GM12878 (cell line): ENCODE results near the gene RP2. TPM values are rescaled to one million over a fixed set of nuclear protein-coding genes. Genes with fewer than 3 reads are reported as not detected.

ENCODE experiments used
- ATAC-seq: fragments of 200-7000 bp; cut with Tn5 transposase; 3 replicates; pipeline ENCODE4 v1.9.1; 2020; ENCODE audit warnings: mild to moderate bottlenecking, moderate library complexity
- BruUV-seq: library from RNA; stranded (reverse); fragments of 400-500 nt; replicated peaks from 2 replicates; lab custom pipeline; 2021; lab: Mats Ljungman, UMichigan
- CTCF ChIA-PET: fragments of 300-600 bp; sonication (Branson Sonifier 250); formaldehyde crosslinking; extraction: SDS; loops from one replicate; lab custom pipeline; 2021; ENCODE audit warnings: inconsistent platforms; lab: Yijun Ruan, JAX
- POLR2A ChIA-PET: fragments of 350-600 bp; formaldehyde crosslinking; extraction: SDS; loops from one replicate; lab custom pipeline; 2021; ENCODE audit warnings: inconsistent platforms; lab: Charles Lee
- RAD21 ChIA-PET: fragments of 300-600 bp; sonication (Branson Sonifier 250); formaldehyde crosslinking; loops from one replicate; lab custom pipeline; 2023; ENCODE audit warnings: antibody characterized with exemption; ENCODE audit not compliant: unreplicated experiment; lab: Charles Lee
- SMC1A ChIA-PET: fragments of 300-600 bp; sonication (Branson Sonifier 250); formaldehyde crosslinking; loops from one replicate; lab custom pipeline; 2023; ENCODE audit not compliant: unreplicated experiment, uncharacterized antibody; lab: Charles Lee
- DNase-seq: peaks from one replicate; pipeline ENCODE4 v3.0.0-alpha.2; 2011; ENCODE audit warnings: low read depth, low spot score
- FAIRE-seq: peaks from 3 replicates; lab custom pipeline; 2011; peaks lifted over from hg19 to GRCh38; lab: Jason Lieb, UNC
- H2AFZ ChIP-seq: 2 replicates; pipeline ENCODE4 v1.6.0; 2011; ENCODE audit warnings: low read depth, low read length, control low read depth; ENCODE audit not compliant: control insufficient read depth
- H3K27ac ChIP-seq: 2 replicates; pipeline ENCODE4 v1.5.1; 2011; ENCODE audit warnings: control low read depth; ENCODE audit not compliant: control insufficient read depth, insufficient read depth
- H3K27me3 ChIP-seq, 2 experiments: replicated peaks in 1 of 2; 2 replicates each; pipeline versions ENCODE4 v1.6.0 to v1.6.1; 2011; ENCODE audit warnings: low read length in 1 of 2; ENCODE audit not compliant: control insufficient read depth in 2 of 2, insufficient read depth in 2 of 2
- H3K36me3 ChIP-seq, 2 experiments: 2 replicates each; pipeline ENCODE4 v1.5.1; 2011; ENCODE audit warnings: low read length in 1 of 2; ENCODE audit not compliant: control insufficient read depth in 2 of 2, insufficient read depth in 2 of 2
- H3K4me1 ChIP-seq: 2 replicates; pipeline ENCODE4 v1.6.1; 2011; ENCODE audit warnings: mild to moderate bottlenecking, low read length, moderate library complexity, mixed read lengths; ENCODE audit not compliant: control insufficient read depth, insufficient read depth
- H3K4me2 ChIP-seq: 2 replicates; pipeline ENCODE4 v1.6.0; 2011; ENCODE audit warnings: control low read depth; ENCODE audit not compliant: control insufficient read depth, insufficient read depth
- H3K4me3 ChIP-seq: fragments of 200-600 bp; sonication (generic); 2 replicates; pipeline ENCODE4 v1.5.1; 2016
- H3K79me2 ChIP-seq: 2 replicates; pipeline ENCODE4 v1.6.0; 2011; ENCODE audit warnings: low read length; ENCODE audit not compliant: control insufficient read depth, insufficient read depth
- H3K9ac ChIP-seq: 2 replicates; pipeline ENCODE4 v1.8.0; 2011; ENCODE audit warnings: low read length, control low read depth, mixed read lengths; ENCODE audit not compliant: control insufficient read depth, insufficient read depth
- H3K9me3 ChIP-seq: replicated peaks from 3 replicates; pipeline ENCODE4 v1.5.1; 2011; ENCODE audit warnings: mild to moderate bottlenecking, low read length; ENCODE audit not compliant: control insufficient read depth, insufficient read depth
- H4K20me1 ChIP-seq: 2 replicates; pipeline ENCODE4 v1.6.0; 2011; ENCODE audit not compliant: control insufficient read depth, insufficient read depth
- ATF2 ChIP-seq: IDR thresholded peaks from 2 replicates; pipeline ENCODE4 v1.6.1; 2012; ENCODE audit warnings: low read length, inconsistent platforms
- CREB1 ChIP-seq: IDR thresholded peaks from 2 replicates; pipeline ENCODE4 v1.6.1; 2012; ENCODE audit warnings: low read depth, mild to moderate bottlenecking, inconsistent platforms
- FOXM1 ChIP-seq: IDR thresholded peaks from 2 replicates; pipeline ENCODE4 v1.6.1; 2012; ENCODE audit warnings: low read depth, mild to moderate bottlenecking, inconsistent platforms, low read length, moderate library complexity
- IKZF2 ChIP-seq, 2 experiments: fragments of 450-650 bp; IDR thresholded peaks; 2 replicates each; pipeline ENCODE4 v1.6.1; 2017; ENCODE audit warnings: mild to moderate bottlenecking in 2 of 2, moderate library complexity in 2 of 2
- NFXL1 ChIP-seq: fragments of 450-650 bp; IDR thresholded peaks from 2 replicates; pipeline ENCODE4 v1.6.1; 2017; ENCODE audit warnings: antibody characterized with exemption, mild to moderate bottlenecking, borderline replicate concordance
- NKRF ChIP-seq: fragments of 450-650 bp; conservative IDR thresholded peaks from 2 replicates; pipeline ENCODE4 v1.6.1; 2017; ENCODE audit warnings: mild to moderate bottlenecking, moderate library complexity
- NRF1 ChIP-seq: conservative IDR thresholded peaks from 2 replicates; pipeline ENCODE4 v1.6.1; 2011; ENCODE audit warnings: mild to moderate bottlenecking, low read depth, low read length, improper control_type of control experiment
- PKNOX1 ChIP-seq: fragments of 450-650 bp; IDR thresholded peaks from 2 replicates; pipeline ENCODE4 v1.6.1; 2016; ENCODE audit warnings: mild to moderate bottlenecking
- RAD51 ChIP-seq: fragments of 450-650 bp; IDR thresholded peaks from 2 replicates; pipeline ENCODE4 v1.6.1; 2016; ENCODE audit warnings: moderate library complexity, mild to moderate bottlenecking, inconsistent platforms
- RCOR1 ChIP-seq: conservative IDR thresholded peaks from 2 replicates; pipeline ENCODE4 v1.6.1; 2012; ENCODE audit warnings: low read depth, low read length, improper control_type of control experiment
- RUNX3 ChIP-seq: IDR thresholded peaks from 2 replicates; pipeline ENCODE4 v1.6.1; 2012; ENCODE audit warnings: low read length, inconsistent platforms
- SIX5 ChIP-seq: IDR thresholded peaks from 2 replicates; pipeline ENCODE4 v1.6.1; 2011; ENCODE audit warnings: mild to moderate bottlenecking, low read depth, low read length, moderate library complexity; ENCODE audit not compliant: severe bottlenecking
- SPI1 ChIP-seq: IDR thresholded peaks from 2 replicates; pipeline ENCODE4 v1.6.1; 2011; ENCODE audit warnings: low read depth, mild to moderate bottlenecking, low read length, moderate library complexity, borderline replicate concordance; ENCODE audit not compliant: insufficient read depth
- STAT3 ChIP-seq: IDR thresholded peaks from 2 replicates; pipeline ENCODE4 v1.6.1; 2011; ENCODE audit warnings: low read depth, low read length, improper control_type of control experiment
- TARDBP ChIP-seq: IDR thresholded peaks from 2 replicates; pipeline ENCODE4 v1.6.1; 2016; ENCODE audit warnings: borderline replicate concordance
- TCF12 ChIP-seq: IDR thresholded peaks from 2 replicates; pipeline ENCODE4 v1.6.1; 2011; ENCODE audit warnings: low read depth, mild to moderate bottlenecking, low read length
- TCF7 ChIP-seq: IDR thresholded peaks from 2 replicates; pipeline ENCODE4 v1.6.1; 2014; ENCODE audit warnings: antibody characterized with exemption, borderline replicate concordance
- USF1 ChIP-seq: IDR thresholded peaks from 2 replicates; pipeline ENCODE4 v1.6.1; 2011; ENCODE audit warnings: borderline replicate concordance, low read depth, mild to moderate bottlenecking, moderate library complexity, mixed read lengths, low read length; ENCODE audit not compliant: insufficient read depth; ENCODE audit errors: extremely low read length
- ZNF622 ChIP-seq: fragments of 450-650 bp; IDR thresholded peaks from 2 replicates; pipeline ENCODE4 v1.6.1; 2017; ENCODE audit warnings: mild to moderate bottlenecking, inconsistent platforms
- WGBS: methylation state at CpG from one replicate; pipeline ENCODE4 v1.1.6; 2016; ENCODE audit warnings: low lambda C conversion rate; ENCODE audit not compliant: insufficient replicate concordance, insufficient coverage; ENCODE audit errors: missing lambda C conversion rate; 5-methylcytosine and 5-hydroxymethylcytosine counted together
- in situ Hi-C: fragments of 300-500 bp; cut with MboI; formaldehyde crosslinking; loops from 9 replicates; pipeline ENCODE4 v1.14.3; 2018; ENCODE audit warnings: mixed read lengths
- intact Hi-C: fragments of 100-400 bp; cut with micrococcal nuclease; formaldehyde crosslinking; loops from one replicate; pipeline ENCODE4 v1.14.2; 2022; ENCODE audit not compliant: unreplicated experiment
- polyA plus RNA-seq, 11 experiments: library from polyadenylated mRNA; depleted of rRNA in 4 of 11; unstranded in 6 of 11; stranded (reverse) in 5 of 11; fragments of >200 nt; fragmentation: Nextera tagmentation in 4 of 11; fragmentation: Illumina TruSeq in 1 of 11; extraction: Ambion mirVana in 4 of 11; extraction: Trizol in 1 of 11; gene quantifications; 1 replicate in 1 of 11; 2 replicates in 10 of 11; pipeline versions ENCODE4 v1.2.1 to v1.2.3, GENCODE V29; 2011 to 2016; ENCODE audit warnings: inconsistent platforms in 2 of 11, missing spikeins in 2 of 11, low read depth in 1 of 11
- total RNA-seq, 4 experiments: library from RNA; depleted of rRNA in 3 of 4; stranded (reverse); fragments of >200 nt in 3 of 4; fragmentation: Illumina TruSeq in 1 of 4; extraction: Trizol in 1 of 4; gene quantifications; 2 replicates each; pipeline versions ENCODE4 v1.2.1 to v1.2.3, GENCODE V29; 2013 to 2021

RP2 gene
- total and polyA plus RNA-seq, 10 of the 15 experiments (the other 5 are each of a cell fraction or from before 2014, with no cell fraction given) = 3.5 to 11.0 (median 5.7) TPM

- FAIRE-seq (no peak), ATAC-seq (no peak), DNase-seq (no peak)
- Histone ChIP-seq H4K20me1 (no peaks in the 10 kb centered on the region), H3K36me3 (no peaks in the 10 kb centered on the region), H3K79me2 (no peaks in the 10 kb centered on the region), H3K27ac (no peak overlapping the region), H3K4me1 (no peaks in the 10 kb centered on the region), H3K9ac (no peak overlapping the region)
- BruUV-seq = no TSS peak
- CTCF ChIA-PET = no interaction called here
- intact Hi-C loops = no loop called here
- TF ChIP-seq RCOR1 (no peak), RAD51 (no peak), TARDBP (no peak), STAT3 (no peak), CREB1 (no peak), USF1 (no peak), ZNF622 (no peak), TCF12 (no peak), IKZF2 (IDR thresholded peaks at IDR 0.05) (no peak), SPI1 (no peak), RUNX3 (no peak), NKRF (no peak), SIX5 (no peak), NFXL1 (no peak), TCF7 (no peak), PKNOX1 (no peak), FOXM1 (no peak), ATF2 (no peak), NRF1 (no peak)
- TF ChIP-seq, all 136 proteins: peak for 0
- RAD21 ChIA-PET = no interaction called here
- Histone ChIP-seq H3K4me3 (no peak overlapping the region), H2AFZ (no peak overlapping the region), H3K27me3 (no peaks in the 10 kb centered on the region), H3K9me3 (no peaks in the 10 kb centered on the region), H3K4me2 (no peak overlapping the region)
- in situ Hi-C loops = no loop called here
- WGBS = 47% methylated on average over 1 of the region's 1 CpG
- POLR2A ChIA-PET = no interaction called here
- SMC1A ChIA-PET = no interaction called here
Observed at GRCh38 chrX:46811121-46811520, 25.7 kb upstream of the RP2 start.
